Neural crest cell (in vitro differentiated cells): ENCODE data around the gene FOXL1. TPM values are rescaled to one million over a fixed set of nuclear protein-coding genes. Genes with fewer than 3 reads are reported as not detected.
A peak's percentile ranks its signal among the peaks of the same experiment; 100 is the strongest.

Experiments used
- DNase-seq: peaks from one replicate; pipeline ENCODE4 v3.0.0; 2021; ENCODE audit warnings: low read depth, mixed read lengths, low spot score
- H3K27ac Mint-ChIP-seq: one replicate; pipeline ENCODE4 v1.8.0; 2021; ENCODE audit warnings: mild to moderate bottlenecking, mixed read lengths; ENCODE audit not compliant: unreplicated experiment
- H3K27me3 Mint-ChIP-seq: 2 replicates; pipeline ENCODE4 v1.8.0; 2021; ENCODE audit warnings: low read depth, mild to moderate bottlenecking, mixed read lengths
- H3K36me3 Mint-ChIP-seq: 2 replicates; pipeline ENCODE4 v1.8.0; 2021; ENCODE audit warnings: low read depth, mild to moderate bottlenecking, mixed read lengths
- H3K4me1 Mint-ChIP-seq: 2 replicates; pipeline ENCODE4 v1.8.0; 2021; ENCODE audit warnings: mixed read lengths
- H3K4me3 Mint-ChIP-seq: one replicate; pipeline ENCODE4 v1.8.0; 2021; ENCODE audit warnings: mild to moderate bottlenecking, mixed read lengths
- H3K9me3 Mint-ChIP-seq: 2 replicates; pipeline ENCODE4 v1.8.0; 2021; ENCODE audit warnings: mixed read lengths
- total RNA-seq: library from RNA; stranded (reverse); gene quantifications from 2 replicates; pipeline ENCODE4 v1.2.1, GENCODE V29; 2021
- TF ChIP-seq, protein P1 (sequence below): fragments of 200-600 bp; sonication (generic); conservative IDR thresholded peaks from 2 replicates; pipeline ENCODE4 v1.5.0; 2021; ENCODE audit warnings: antibody characterized with exemption, mild to moderate bottlenecking

FOXL1 gene
- total RNA-seq, 1 donor from 2014 or later: 0.09 TPM

DNA sequence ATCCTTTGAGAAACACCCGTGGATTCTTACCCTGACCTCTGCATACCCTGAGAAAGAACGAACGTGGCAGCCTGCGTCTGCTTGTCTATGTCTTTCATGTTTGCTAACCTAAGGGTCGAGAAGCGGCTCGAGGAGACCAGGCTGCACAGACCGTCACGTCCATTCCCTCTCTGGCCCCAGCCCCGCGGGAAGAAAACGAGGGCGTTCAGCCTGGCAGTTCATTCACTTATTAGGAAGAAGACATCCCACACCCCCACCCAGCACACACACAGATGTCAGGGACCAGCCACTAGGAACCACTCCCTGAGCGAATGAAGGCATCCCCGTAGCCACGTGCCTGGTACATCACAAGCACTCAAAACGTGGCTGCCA, 22.7 kb upstream of the FOXL1 start:
- DNase-seq: no peak
- Mint-ChIP-seq H3K4me1 (peaks cover 18% of the 10 kb centered on the region), H3K4me3 (peak overlapping the region; percentile 87), H3K9me3 (no peaks in the 10 kb centered on the region), H3K36me3 (no peaks in the 10 kb centered on the region), H3K27ac (peak overlapping the region; percentile 95), H3K27me3 (peaks cover 18% of the 10 kb centered on the region)
- TF ChIP-seq, protein P1, sequence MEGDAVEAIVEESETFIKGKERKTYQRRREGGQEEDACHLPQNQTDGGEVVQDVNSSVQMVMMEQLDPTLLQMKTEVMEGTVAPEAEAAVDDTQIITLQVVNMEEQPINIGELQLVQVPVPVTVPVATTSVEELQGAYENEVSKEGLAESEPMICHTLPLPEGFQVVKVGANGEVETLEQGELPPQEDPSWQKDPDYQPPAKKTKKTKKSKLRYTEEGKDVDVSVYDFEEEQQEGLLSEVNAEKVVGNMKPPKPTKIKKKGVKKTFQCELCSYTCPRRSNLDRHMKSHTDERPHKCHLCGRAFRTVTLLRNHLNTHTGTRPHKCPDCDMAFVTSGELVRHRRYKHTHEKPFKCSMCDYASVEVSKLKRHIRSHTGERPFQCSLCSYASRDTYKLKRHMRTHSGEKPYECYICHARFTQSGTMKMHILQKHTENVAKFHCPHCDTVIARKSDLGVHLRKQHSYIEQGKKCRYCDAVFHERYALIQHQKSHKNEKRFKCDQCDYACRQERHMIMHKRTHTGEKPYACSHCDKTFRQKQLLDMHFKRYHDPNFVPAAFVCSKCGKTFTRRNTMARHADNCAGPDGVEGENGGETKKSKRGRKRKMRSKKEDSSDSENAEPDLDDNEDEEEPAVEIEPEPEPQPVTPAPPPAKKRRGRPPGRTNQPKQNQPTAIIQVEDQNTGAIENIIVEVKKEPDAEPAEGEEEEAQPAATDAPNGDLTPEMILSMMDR: no peak

DNA sequence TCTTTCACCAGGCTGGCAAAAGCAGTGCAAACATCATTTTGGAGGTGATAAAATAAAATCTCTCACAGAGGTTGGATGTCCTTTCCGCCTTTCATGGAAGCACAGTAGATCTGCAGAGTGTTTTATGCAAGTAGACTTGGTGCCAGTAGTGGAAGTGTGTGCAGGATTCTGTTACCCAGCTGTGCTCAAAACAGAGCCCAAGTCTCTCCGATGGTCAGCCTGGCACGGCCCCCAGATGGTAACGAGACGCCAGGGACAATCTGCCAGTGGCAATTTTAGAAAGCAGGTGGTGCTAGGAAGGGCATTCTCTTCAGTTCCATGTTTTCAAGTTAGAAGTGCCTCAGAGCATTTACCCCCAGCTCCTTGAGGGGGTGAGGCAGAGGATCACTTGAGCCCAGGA, 21.8 kb upstream of the FOXL1 start:
- TF ChIP-seq, protein P1: no peak
- Mint-ChIP-seq H3K27ac (no peak overlapping the region), H3K9me3 (no peaks in the 10 kb centered on the region), H3K4me1 (peaks cover 18% of the 10 kb centered on the region), H3K36me3 (no peaks in the 10 kb centered on the region), H3K27me3 (peaks cover 22% of the 10 kb centered on the region), H3K4me3 (peak overlapping the region; percentile 87)
- no peak for DNase-seq

DNA sequence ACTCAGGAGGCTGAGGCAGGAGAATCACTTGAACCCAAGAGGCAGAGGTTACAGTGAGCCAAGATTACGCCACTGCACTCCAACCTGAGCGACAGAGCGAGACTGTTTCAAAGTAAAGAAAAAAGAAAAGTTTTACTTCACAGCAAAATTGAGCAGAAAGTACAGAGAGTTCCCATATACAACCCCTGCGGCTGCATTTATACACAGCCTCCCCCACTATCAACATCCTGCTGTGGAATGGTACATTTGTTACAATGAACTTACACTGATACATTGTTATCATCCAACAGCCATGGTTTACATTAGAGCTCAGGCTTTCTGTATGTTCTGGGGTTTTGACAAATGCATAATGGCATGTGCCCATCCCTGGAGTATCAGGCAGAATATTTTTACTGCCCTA, 20.8 kb upstream of the FOXL1 start:
- no peaks in the 10 kb centered on the region for H3K36me3 Mint-ChIP-seq

DNA sequence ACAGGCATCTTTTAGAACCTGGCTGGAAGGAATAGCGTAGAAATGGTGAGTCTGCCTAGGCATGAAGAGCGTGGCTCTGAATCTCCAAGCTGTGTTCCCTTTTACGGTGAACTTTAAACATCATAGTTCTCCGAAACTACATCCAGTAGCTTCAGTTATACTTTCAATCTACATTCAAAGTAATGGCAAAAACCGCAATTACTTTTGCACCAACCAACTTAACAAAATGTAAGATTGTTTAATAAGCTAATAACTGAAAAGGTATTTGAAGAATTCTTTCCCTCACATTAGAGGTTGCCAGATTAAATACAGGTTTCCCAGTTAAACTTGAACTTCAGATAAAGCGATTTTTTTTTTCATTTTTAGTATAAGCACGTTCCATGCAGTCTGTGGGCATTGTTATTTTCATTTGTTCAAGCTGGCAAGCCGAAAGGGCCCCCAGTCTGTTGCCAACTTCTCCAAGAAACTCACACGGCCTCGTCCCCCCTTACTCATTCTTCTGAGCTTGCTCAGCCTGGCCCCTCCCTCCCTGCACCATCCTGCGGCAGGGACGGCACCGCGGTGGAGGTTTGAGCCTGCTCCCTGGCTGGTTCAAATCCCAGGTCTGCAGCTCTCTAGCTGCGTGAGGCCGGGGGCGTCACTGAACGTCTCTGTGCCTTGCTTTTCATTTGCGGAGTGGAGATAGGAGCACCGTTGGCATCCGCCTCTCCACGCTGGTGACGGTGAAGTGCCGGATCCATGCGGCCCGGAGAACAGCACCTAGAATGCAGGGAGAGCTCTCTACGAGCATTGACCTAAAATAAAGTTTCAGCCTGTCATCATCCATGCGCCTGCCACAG, 19.8 kb upstream of the FOXL1 start:
- H3K27ac Mint-ChIP-seq: no peak overlapping the region
- H3K4me1 Mint-ChIP-seq: peaks cover 15% of the 10 kb centered on the region
- H3K4me3 Mint-ChIP-seq: no peak overlapping the region
- DNase-seq: no peak
- no peaks in the 10 kb centered on the region for H3K9me3 Mint-ChIP-seq
- no peaks in the 10 kb centered on the region for H3K36me3 Mint-ChIP-seq
- TF ChIP-seq, protein P1: no peak
- peaks cover 36% of the 10 kb centered on the region for H3K27me3 Mint-ChIP-seq

More for the DNA sequence above, 20.8 kb upstream of the FOXL1 start:
- Mint-ChIP-seq H3K9me3 (no peaks in the 10 kb centered on the region), H3K4me1 (peaks cover 13% of the 10 kb centered on the region), H3K27me3 (peaks cover 29% of the 10 kb centered on the region), H3K4me3 (no peak overlapping the region), H3K27ac (no peak overlapping the region)
- no peak for DNase-seq
- TF ChIP-seq, protein P1: no peak

DNA sequence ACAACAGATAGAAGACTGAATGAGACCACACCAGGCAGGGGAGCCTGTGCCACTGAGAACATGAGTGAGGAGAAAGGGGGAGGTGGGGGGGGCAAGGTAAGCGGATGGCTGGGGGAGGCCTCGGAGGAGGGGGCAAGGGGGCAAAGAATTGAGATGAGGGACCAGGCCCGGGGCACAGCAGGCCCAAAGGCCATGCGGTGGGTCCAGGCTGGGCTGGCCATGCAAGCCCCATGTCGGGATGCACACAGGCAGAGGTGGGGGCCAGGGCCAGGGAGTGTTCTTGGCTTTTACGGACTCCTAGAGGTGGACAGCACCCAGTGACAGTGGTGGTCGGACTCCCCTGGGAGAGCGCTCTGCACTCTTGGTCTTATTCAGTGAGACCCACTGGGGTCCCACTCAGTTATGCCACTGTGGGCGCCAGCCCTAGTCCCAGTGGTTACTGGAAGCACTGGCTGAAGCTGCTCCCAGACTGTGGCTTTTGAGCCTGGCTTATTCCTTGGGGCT, 18.5 kb upstream of the FOXL1 start:
- Mint-ChIP-seq H3K27me3 (peaks cover 49% of the 10 kb centered on the region), H3K9me3 (no peaks in the 10 kb centered on the region), H3K36me3 (no peaks in the 10 kb centered on the region), H3K4me1 (peaks cover 16% of the 10 kb centered on the region), H3K4me3 (no peak overlapping the region), H3K27ac (no peak overlapping the region)
- no peak for DNase-seq
- TF ChIP-seq, protein P1: no peak
